ENCODE data around the gene BBX. TPM values are rescaled to one million over a fixed set of nuclear protein-coding genes. Genes with fewer than 3 reads are reported as not detected.

Gene BBX
- total RNA-seq, 1 donor from 2014 or later = 39.5 TPM

- no peak overlapping the region for H3K4me3 ChIP-seq
- H3K9me3 ChIP-seq = no peaks in the 10 kb centered on the region
- TF ChIP-seq POLR2AphosphoS5 (IDR thresholded peaks at IDR 0.05; ENCODE audit: insufficient read depth in 1 of 2, low read depth in 1 of 2) = no peak
- no peak for TF ChIP-seq CTCF (IDR thresholded peaks at IDR 0.05)
- no peak for TF ChIP-seq POLR2A (IDR thresholded peaks at IDR 0.05)
- H3K4me1 ChIP-seq = no peaks in the 10 kb centered on the region
- H3K27ac ChIP-seq = no peak overlapping the region
- no peaks in the 10 kb centered on the region for H3K27me3 ChIP-seq
- intact Hi-C loops (cut with DNase I) = no loop called here
- peaks cover 0 to 3% of the 10 kb centered on the region in 2 donors for H3K36me3 ChIP-seq
- DNase-seq (ENCODE audit: extremely low spot score in 2 of 2) = no peak
Measured at GRCh38 chr3:107531917-107532469, 9.2 kb downstream of the BBX start.

GRCh38 chr3:107540857-107541256, 18.1 kb downstream of the BBX start:
- H3K4me1 ChIP-seq = no peaks in the 10 kb centered on the region
- no peaks in the 10 kb centered on the region for H3K9me3 ChIP-seq
- TF ChIP-seq POLR2A (IDR thresholded peaks at IDR 0.05) (no peak), POLR2AphosphoS5 (IDR thresholded peaks at IDR 0.05; ENCODE audit: insufficient read depth in 1 of 2, low read depth in 1 of 2) (no peak), CTCF (IDR thresholded peaks at IDR 0.05) (no peak)
- H3K4me3 ChIP-seq = no peak overlapping the region
- DNase-seq (ENCODE audit: extremely low spot score in 2 of 2) = no peak
- H3K27me3 ChIP-seq = no peaks in the 10 kb centered on the region
- intact Hi-C loops (cut with DNase I) = no loop called here
- no peak overlapping the region for H3K27ac ChIP-seq
- H3K36me3 ChIP-seq = no peaks in the 10 kb centered on the region

GRCh38 chr3:107542665-107543064, 19.9 kb downstream of the BBX start:
- Histone ChIP-seq H3K4me1 (no peaks in the 10 kb centered on the region), H3K27ac (no peak overlapping the region), H3K36me3 (no peaks in the 10 kb centered on the region), H3K27me3 (no peaks in the 10 kb centered on the region), H3K9me3 (no peaks in the 10 kb centered on the region), H3K4me3 (no peak overlapping the region)
- no peak for TF ChIP-seq POLR2A (IDR thresholded peaks at IDR 0.05)
- no peak for TF ChIP-seq POLR2AphosphoS5 (IDR thresholded peaks at IDR 0.05; ENCODE audit: insufficient read depth in 1 of 2, low read depth in 1 of 2)
- TF ChIP-seq CTCF (IDR thresholded peaks at IDR 0.05) = no peak
- DNase-seq (ENCODE audit: extremely low spot score in 2 of 2) = no peak
- intact Hi-C loops (cut with DNase I) = no loop called here

GRCh38 chr3:107543666-107544065, 20.9 kb downstream of the BBX start:
- Histone ChIP-seq H3K9me3 (no peaks in the 10 kb centered on the region), H3K27ac (no peak overlapping the region), H3K4me1 (no peaks in the 10 kb centered on the region), H3K36me3 (no peaks in the 10 kb centered on the region), H3K4me3 (no peak overlapping the region), H3K27me3 (no peaks in the 10 kb centered on the region)
- intact Hi-C loops (cut with DNase I) = no loop called here
- no peak for DNase-seq (ENCODE audit: extremely low spot score in 2 of 2)
- no peak for TF ChIP-seq POLR2A (IDR thresholded peaks at IDR 0.05)
- no peak for TF ChIP-seq CTCF (IDR thresholded peaks at IDR 0.05)
- TF ChIP-seq POLR2AphosphoS5 (IDR thresholded peaks at IDR 0.05; ENCODE audit: insufficient read depth in 1 of 2, low read depth in 1 of 2) = no peak

- H3K4me3 ChIP-seq = no peak overlapping the region
- intact Hi-C loops (cut with DNase I) = no loop called here
- TF ChIP-seq POLR2AphosphoS5 (IDR thresholded peaks at IDR 0.05; ENCODE audit: insufficient read depth in 1 of 2, low read depth in 1 of 2) (no peak), CTCF (IDR thresholded peaks at IDR 0.05) (no peak), POLR2A (IDR thresholded peaks at IDR 0.05) (no peak)
Measured at GRCh38 chr3:107545680-107546120, 22.9 kb downstream of the BBX start.

More at GRCh38 chr3:107545680-107546120, 22.9 kb downstream of the BBX start:
- no peaks in the 10 kb centered on the region for H3K9me3 ChIP-seq
- H3K4me1 ChIP-seq = no peaks in the 10 kb centered on the region
- no peak for DNase-seq (ENCODE audit: extremely low spot score in 2 of 2)
- no peaks in the 10 kb centered on the region for H3K36me3 ChIP-seq
- H3K27me3 ChIP-seq = no peaks in the 10 kb centered on the region
- H3K27ac ChIP-seq = no peak overlapping the region

Measured in vagina (tissue), 2 donors.